Measurements from ENCODE around the gene RBM47.
"Not testable (repeated sequence)": the region's sequence is repeated elsewhere in the genome, so short reads cannot be mapped to it uniquely, and the experiment has no call there.

The RBM47 gene

DNA sequence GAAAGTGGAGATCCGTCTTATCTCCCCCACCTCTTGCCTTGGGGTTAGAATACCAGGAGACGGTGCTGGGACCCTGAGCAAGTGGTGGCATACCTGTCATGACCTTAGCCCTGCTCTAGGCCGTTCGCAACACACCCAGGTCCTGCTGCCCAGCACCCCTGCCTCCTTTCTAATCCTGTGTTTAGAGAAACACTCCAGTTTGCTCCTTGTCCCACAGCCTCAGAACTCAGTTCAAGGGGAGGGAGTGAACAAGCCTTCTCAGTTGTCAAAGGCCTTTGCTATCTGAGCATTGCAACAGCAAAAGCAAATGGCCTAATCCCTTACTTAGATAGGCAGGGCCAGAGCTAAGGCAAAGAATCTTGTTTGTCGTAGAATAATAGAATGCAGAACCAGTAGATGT lies 226.6 kb downstream of the RBM47 start:
- DNase-seq: no peak

DNA sequence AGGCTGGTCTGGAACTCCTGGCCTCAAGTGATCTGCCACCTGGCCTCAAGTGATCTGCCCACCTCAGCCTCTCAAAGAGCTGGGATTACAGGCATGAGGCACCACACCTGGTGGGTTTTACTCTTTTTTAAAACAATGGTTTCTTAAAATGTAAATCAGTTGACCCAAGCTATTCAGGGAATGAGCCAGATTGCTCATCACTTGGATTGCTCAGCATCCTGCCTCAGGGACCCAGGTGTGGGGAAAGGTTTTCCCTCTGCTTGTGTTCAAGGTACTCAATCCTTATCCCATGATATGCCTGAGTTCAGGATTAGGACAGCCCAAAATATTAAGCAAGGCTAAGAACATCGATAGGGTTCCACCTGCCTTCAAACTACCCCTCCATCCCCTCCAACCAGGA lies 227.1 kb downstream of the RBM47 start:
- DNase-seq: no peak

- DNase-seq: no peak
These were observed 228.0 kb downstream of the RBM47 start for GRCh38 chr4:40401631-40402030.

DNA sequence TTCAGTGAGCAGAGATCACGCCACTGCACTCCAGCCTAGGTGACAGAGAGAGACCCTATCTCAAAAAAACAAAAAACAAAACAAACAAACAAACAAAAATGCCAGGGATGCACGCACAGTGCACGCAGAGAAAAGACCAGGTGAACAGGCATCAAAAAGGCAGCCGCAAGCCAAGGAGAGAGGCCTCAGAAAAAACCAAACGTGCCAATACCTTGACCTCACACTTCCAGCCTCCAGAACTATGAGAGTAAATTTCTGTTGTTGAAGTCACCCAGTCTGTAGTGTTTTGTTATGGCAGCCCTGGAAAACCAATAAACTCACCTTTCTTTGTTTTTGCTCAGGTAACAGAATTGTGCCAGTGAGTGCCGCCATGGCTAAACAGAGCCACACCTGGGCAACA lies 228.6 kb downstream of the RBM47 start:
- DNase-seq: no peak

DNA sequence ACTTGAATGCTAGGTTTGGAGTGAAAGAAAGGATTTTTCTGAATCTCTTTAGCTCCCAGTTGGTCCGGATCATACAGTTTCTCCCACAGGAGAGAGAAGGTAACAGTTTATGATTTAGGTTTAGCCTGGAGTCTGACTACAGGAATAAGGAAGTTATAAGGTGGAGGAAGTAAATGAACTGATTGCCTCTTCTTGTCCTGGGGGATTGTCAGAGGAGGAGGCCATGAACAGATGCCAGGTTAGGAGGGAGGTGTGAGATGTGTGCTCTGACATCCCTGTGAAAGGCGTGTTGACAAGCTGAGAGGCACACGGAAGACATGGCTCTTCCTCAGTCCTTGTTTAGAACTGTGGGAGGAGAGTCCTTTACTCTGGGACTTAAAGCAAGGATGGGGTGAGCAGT lies 230.1 kb downstream of the RBM47 start:
- DNase-seq: no peak

DNA sequence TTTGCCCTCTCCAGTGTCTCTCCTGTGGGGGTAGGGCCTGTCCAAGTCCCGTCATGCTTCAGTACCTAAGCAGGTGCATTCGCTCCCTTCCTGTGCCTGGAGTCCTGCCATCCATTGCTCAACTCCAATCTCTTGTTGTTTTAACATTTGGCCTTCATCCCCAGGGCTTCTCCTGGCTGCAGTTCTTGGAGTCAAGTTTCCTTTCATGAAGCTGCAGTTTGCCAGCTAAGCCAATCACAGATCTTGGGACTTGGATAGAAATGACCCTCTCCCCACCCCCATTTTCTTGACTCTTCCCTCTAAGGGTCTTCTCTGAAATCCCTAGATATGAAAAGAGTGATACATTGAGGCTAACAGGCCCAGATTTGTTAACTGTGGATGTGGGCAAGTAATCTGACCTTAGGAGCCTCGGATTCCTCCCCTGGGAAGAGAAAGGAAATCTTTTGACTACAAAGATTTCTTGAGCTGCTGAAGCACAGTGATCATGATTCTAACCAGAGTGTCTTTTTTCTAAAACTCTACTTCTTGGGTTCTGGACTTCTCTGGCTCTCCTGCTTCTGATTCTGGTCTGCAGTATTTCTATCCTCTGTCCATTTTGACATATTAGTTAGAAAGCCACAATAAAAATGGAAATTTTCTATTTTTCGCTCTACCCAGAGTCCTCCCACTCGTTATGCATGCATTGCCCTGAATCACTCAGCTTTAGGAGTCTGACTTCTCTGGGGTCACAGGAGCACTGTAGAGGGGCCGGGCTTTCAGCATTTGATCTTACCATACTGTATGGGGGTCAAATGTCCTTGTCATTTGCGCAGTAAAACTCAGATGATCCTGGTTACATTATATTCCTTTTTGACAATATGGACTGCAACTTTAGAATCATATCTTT lies 233.5 kb downstream of the RBM47 start:
- DNase-seq: no peak

GRCh38 chr4:40395166-40395900 lies 234.3 kb downstream of the RBM47 start:
- DNase-seq: no peak

DNA sequence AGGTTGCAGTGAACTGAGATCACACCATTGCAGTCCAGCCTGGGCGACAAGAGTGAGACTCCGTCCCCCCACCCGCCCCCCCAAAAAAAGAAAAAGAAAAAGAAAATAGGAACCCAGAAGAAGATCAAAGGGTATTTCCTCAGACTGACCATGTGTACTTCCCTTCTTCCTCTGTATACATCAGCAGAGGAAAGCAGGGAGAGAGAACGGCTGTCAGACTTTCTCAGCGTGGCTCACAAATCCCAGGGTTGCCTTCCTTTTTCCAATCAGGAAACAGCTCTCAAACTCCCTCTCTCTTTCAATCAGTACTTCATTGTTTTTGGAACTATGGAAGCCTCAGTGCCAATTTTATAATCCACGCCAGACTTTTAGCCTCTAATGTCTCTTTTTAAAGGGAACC lies 235.4 kb downstream of the RBM47 start:
- no peak for DNase-seq

- not testable (repeated sequence) for DNase-seq
These were observed 237.4 kb downstream of the RBM47 start for GRCh38 chr4:40392241-40392640.

DNA sequence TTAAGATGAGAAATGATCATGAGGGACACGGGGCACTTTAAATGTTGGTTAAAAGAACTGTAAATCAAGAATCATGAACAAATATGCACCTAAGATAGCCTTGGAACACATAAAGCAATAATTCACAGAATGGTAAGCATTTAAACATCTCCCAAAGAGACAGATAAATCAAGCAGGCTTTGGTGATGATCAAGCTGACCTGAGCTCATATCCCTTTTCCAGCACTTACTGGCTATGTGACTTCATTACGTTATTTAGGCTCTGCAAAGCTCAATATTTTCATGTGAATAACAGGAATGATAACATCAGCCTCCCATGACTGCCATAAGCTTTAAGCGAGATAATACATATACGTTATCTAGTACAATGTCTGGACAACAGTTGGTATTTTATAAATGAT lies 239.7 kb downstream of the RBM47 start:
- no peak for DNase-seq

DNA sequence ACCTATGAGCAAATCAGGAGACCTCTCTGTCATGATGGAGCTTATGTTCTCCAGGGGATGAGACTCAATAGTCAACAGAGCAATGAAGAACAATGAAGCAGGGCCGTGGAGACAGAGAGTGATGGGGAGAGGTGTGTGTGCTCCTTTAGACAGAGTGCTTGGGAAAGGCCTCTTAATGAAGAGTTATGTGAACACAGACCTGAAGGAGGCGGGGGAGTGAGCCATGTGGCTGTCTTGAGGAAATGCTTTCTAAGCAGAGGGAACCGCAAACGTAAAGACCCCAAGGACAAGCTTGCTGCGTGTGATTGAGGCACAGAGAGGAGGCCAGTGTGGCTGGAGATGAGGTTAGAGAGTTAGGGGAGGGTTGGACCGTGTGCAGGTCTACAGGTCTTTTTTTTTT lies 241.4 kb downstream of the RBM47 start:
- no peak for DNase-seq

- no peak for DNase-seq
These were observed 249.0 kb downstream of the RBM47 start for GRCh38 chr4:40380647-40381046.

DNA sequence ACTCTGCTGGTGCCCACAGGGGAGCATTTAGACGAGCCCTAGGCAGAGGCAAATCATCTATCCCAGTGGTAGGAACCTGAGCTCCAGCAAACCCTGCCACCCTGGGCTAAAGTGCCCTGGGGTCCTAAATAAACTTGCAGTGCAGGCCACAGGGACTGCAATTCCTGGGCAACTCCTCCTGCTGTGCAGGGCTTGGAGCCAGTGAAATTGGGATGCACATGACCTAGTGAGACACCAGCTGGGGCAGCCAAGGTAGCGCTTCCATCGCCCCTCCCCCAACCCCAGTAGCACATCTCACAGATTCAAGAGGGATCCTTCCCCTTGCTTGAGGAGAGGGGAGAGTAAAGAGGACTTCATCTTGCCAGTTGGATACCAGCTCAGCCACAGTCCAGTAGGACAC lies 250.4 kb downstream of the RBM47 start:
- no peak for DNase-seq

GRCh38 chr4:40378619-40379018 lies 251.0 kb downstream of the RBM47 start:
- DNase-seq: no peak

GRCh38 chr4:40377512-40378365 lies 251.9 kb downstream of the RBM47 start:
- no peak for DNase-seq

GRCh38 chr4:40375620-40376019 lies 254.0 kb downstream of the RBM47 start:
- DNase-seq: no peak

DNA sequence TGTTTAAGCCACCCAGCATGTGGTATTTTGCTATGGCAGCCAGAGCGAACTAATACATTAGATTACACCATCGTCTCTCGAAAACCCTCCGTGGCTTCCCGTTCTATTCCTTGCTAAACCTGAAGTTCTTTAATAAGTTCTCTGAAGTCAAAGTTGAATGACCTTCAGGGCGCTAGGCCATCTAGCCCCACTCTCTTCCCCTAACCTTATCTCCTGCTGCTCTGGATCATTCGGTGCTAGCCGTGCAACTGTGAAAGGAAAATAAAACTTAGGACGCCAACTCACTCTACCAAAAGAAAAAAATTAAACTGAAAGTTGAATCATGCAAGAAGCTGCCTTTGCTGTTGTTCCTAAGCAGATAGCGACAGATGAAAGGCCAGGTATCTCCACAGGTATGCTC lies 254.6 kb downstream of the RBM47 start:
- no peak for DNase-seq

DNA sequence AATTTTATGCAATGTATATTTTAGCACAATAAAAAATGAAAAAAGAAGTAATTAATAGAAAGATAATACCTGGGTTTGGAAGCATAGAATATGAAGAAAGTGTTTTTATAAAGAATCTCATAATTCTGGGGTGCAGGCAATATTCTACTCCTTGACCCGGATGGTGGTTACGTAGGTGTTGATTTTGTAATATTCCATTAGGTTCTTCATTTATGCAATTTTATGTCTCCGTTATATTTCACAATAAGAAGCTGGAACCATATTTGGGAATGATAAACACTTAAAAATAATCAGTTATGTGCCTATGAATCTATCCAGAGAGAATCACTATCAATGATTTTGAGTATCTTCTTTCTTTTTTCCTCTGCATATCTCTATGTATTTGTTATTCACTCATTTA lies 256.0 kb downstream of the RBM47 start:
- no peak for DNase-seq
